Measurements from ENCODE around the gene LARP6.

DNA sequence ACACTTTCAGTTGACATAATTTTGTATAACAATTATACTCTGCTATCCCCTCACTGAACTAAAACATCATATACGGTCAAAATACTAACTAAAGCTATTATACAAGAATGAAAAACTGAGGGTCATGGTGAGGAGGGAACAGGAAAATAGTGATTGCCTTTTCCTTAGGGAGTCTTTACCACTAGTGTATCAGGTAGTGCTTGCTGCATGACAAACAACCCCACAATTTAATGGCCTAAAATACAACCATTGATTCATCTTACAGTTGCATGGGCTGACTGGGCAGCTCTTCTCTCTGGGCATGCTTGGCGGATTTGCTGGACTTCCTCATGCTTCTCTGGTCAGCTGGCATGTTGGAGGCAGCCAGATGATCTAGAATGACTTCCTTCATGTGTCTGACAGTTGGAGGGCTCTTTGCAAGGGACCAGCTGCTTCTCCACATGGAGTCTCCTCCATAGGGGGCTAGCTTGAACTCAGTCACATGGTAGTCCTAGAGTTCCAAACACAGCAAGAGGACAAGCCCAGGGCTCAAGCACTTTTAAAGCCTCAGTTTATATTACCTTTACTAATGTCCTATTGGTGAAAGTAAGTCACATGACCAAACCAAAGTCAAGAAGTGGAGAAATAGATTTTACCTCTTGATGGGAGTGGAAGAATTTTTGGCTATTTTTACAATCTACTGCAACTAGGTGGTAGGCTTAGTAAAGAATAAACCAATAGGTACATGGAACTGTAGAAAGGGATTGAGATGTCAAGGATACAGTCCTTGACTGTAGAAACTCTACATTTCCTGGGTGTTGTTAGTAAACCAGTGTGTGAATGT lies 19.5 kb upstream of the LARP6 start:
- no peak for TF ChIP-seq CTCF (IDR thresholded peaks at IDR 0.05)
- TF ChIP-seq HOXB5 (CRISPR knock-in tag; IDR thresholded peaks at IDR 0.05): no peak
- TF ChIP-seq EP300 (IDR thresholded peaks at IDR 0.05): no peak
- TF ChIP-seq POLR2A (IDR thresholded peaks at IDR 0.05; ENCODE audit: low read length): no peak
- TF ChIP-seq E2F6 (IDR thresholded peaks at IDR 0.05; ENCODE audit: borderline replicate concordance, low read depth): no peak
- TF ChIP-seq RCOR1 (IDR thresholded peaks at IDR 0.05; ENCODE audit: low read depth, low read length): no peak
- no peak for TF ChIP-seq CHD2 (IDR thresholded peaks at IDR 0.05; ENCODE audit: low read length, partially characterized antibody)
- TF ChIP-seq KDM5A (IDR thresholded peaks at IDR 0.05): no peak
